ENCODE results near the gene NR6A1.

The NR6A1 gene

DNA sequence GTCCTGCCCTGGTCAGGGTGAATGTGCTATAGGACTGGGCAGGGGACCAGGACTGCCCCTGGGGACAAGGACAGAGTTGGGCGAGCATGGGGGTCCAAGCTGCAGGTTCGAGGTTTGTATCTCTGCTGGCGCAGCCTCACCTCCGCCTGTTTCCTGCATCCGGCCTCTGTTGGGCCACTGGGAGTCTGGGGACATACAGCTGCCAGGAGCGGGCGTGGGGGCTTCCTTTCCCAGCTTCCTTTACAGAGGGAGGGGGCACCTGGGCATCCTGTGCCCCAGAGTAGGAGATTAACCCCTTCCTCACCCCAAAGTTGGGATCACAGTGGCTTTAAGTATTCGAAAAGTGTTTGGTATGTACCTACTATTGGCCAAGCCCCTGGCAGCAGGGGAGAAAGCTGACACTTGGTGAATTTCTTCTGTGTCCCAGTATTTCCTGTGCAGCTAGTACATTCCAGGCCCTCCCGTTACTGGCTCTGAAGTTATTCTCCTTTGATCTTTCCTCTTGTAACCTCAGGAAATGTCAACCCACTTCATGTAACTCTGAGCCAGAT lies 24.8 kb upstream of the NR6A1 start:
- DNase-seq = no peak

DNA sequence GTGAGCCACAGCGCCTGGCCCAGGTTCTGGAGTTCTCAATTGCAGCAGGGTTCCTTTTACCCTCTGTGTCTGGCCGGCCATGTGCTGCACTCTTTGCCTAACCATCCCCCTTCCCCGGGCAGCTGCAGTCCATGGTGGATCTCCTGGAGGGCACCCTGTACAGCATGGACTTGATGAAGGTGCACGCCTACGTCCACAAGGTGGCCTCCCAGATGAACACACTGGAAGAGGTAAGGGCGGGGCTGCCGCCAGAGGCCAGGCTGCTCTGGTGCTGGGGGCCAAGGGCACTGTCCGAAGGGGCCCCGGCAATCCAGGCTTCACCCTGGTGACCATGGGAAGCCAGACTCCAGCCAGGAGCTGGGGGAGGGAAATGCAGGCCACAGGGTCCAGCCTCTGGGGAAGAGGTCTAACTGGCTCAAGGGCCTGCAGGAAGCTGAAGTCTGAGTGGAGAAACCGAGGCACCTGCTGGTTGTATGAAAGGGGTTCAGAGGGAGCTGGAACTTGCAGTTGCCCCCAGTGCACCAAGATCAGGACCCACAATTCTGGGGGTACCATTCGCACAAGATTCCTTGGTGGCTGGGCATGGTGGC lies 23.9 kb upstream of the NR6A1 start:
- DNase-seq = no peak

DNA sequence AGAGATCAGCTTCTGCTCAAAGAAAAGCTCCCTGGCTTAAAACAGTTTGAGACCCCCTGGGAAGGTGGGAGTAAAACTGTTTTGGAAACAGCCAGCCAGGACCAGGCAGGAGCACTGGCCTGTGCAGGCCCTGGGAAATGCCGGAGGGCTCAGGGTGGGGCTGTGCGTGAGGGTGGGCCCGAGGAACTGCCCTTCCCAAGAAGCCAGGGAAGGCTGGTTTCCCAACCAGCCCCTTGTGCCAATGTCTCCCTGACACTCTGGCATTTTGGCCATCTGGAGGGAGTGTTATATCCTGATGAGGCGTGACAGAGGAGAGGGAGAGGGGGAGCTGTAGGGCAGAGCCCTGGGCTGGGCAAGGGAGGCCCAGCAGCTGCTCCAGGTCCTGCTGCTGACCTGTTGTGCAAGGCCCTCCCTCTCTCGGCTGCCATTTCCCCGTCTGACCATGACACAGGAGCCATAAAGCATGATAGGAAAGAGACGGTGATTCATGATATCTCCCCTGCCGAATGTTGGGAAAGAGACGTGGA lies 22.0 kb upstream of the NR6A1 start:
- no peak for DNase-seq

DNA sequence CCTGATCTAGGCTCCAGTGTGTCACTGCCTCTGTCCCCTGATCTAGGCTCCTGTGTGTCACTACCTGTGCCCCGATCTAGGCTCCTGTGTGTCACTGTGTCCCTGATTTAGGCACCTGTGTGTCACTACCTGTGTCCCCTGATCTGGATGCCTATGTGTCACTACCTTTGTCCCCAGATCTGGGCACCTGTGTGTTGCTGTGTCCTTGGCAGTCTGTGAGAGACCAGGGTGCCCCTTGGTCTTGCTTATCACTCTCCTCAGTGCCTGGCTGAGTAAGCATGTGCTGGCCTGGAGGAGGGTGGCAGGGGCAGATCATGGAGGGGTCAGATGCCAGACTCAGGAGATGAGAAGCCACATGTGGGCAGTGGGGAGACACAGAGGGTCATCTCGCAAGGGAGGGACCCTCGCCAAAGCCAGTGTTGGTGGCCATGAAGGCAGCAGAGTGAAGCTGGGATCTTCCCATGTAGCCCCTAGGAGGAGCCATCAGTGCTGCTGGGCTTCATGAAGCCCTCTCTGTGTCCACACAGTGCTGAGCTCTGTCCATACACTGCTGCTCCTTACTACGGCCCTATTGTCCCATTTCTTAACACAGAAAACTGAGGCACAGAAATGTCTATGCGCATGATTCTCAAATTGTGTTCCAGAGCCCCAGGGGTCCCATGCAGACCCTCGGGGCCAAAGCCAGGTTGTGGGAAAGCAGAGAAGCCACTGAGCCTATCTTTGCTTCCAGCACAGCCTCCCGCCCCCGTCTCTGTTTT lies 21.3 kb upstream of the NR6A1 start:
- no peak for DNase-seq

DNA sequence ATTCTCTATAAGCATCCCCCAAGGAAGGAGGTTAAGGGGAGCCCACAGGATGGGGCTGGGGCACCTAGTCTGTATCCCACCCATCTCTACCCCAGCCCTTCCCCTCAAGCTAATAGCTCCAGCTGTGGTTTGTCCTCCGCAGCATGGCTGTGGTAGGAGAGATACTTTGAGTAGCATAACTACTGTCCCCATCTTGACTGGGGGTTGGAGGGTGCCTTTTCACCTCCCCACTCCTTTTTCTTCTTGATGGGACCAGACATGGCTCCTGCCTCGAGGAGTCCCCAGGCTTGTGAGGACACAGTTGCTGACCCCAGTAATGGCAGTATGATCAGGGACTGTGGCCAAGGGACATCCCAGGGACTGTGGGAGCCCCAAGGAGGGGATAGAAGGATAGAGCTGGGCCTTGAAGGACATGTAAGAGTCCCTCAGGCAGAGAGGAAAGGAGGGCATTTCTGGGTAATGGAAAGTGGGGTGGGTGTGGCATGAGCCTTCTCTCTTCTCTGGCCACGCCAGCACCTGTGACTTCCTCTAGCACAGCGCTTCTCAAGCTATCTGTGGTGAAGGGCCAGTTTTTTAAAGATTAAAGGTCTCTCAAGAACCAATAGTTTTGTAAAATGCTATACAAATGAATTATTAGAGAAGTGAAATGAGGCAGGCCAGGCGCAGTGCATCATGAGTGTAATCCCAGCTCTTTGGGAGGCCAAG lies 19.8 kb upstream of the NR6A1 start:
- DNase-seq = no peak

DNA sequence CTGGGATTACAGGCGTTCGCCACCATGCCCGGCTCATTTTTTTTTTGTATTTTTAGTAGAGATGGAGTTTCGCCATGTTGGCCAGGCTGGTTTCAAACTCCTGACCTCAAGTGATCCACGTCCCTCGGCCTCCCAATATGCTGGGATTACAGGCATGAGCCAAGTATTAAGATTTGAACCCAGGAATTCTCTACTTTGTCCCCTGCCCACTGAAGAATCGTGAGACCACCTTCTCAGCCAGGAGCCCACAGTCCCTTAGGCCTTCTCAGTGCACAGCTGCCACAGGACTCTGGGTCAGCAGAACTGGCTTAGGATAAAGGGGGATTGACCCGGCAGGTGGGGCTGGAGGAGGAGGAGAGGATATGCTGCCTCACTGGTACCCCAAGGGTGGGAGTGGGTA lies 19.2 kb upstream of the NR6A1 start:
- DNase-seq = no peak

DNA sequence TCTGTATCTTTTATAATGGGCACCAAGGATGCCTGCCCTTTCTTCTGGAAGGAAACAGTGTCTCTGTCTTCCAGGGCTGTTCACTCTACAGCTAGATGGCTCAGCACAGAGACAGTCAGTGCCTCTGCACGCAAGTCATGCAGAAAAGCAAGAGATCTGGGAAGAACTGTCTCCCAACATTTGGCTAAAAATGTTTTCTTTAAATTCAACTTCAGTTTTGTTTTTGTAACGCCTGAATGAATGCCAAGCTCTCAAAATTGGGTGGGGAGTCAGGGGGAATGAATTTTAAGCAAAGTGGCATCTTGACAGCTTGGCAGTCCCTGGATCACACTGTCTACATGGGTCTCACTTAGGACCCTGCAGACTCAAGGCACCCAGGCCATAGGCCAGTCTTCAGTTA lies 18.4 kb upstream of the NR6A1 start:
- no peak for DNase-seq

DNA sequence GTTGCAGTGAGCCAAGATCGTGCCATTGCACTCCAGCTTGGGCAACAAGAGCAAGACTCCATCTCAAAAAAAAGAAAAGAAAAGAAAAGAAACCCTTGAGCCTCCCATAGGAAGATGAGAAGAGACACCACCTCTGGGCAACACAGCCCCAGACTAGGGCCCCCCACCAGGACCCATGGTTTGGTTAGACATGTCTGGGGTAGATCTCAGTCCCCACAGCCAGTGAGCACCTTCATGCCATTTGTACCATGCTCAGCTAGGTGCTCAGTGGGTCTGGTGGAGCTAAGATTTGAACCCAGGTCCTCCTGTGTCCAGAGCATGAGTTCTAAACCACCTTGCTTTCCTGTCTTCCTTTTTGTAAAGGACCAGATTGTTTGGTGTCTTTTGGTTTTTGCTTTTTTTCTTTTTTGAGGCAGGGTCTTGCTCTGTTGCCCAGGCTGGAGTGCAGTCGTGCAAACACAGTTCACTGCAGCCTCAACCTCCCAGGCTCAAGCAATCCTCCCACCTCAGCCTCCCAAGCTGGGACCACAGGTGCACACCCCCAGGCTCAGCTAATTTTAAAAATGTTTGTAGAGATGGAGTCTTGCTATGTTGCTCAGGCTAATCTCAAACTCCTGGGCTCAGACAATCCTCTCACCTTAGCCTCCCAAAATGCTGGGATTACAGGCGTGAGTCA lies 17.6 kb upstream of the NR6A1 start:
- DNase-seq = no peak

DNA sequence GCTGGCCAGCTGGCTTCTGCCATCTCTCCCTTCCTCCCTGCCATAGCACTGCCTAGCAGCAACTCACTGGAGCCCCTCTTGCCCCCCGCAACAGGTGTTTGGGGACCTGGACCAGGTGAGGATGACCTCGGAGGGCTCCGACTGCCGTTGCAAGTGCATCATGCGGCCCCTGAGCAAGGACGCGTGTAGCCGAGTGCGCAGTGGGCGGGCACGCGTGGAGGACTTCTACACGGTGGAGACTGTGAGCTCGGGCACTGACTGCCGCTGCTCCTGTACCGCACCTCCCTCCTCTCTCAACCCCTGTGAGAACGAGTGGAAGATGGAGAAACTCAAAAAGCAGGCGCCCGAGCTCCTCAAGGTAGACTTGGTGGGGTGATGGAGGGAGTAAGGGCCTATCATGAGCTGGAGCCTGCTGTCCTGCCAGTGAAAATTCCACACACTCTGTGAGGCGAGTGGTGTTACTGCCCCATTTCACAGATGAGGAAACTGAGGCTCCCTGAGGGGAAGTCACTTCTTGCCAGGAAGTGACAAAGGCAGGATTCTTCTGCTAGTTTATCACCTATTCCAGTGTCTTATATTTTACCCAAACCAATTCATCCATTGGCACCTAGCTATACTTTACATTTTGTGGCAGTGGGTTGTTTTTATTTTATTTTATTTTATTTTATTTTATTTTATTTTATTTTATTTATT lies 15.9 kb upstream of the NR6A1 start:
- DNase-seq = no peak

DNA sequence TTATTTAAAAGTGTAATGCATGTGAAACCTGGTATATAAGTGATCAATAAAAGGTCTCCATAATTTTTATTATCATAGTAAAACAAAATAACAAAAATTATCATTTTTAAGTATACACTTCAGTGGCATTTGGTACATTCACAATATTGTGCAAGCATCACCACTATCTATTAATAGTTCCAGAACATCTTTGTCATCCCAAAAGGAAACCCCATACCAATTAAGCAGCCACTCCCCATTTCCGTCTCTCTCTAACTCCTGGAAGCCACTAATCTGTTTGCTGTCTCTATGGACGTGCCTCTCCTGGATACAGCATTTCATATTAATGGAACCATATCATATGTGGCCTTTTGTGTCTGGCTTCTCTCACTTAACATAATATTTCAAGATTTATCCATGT lies 13.4 kb upstream of the NR6A1 start:
- DNase-seq = no peak

DNA sequence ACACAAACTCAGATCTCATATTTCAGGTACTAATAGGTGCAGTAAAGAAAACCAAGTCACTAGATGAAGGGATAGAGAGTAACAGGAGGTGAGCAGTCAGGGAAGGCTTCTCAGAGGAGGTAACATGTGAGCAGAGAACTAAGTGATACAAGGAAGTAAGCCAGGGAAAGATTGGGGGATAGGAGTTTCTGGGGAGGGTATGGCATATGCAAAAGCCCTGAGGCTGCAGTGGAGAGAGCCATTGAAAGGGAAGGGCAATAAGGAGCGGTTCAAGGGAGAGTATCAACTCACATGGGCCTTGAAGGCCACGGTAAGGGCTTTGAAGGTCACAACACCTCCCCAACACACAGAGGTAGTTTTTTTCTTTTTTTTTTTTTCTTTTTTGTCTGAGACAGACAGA lies 12.7 kb upstream of the NR6A1 start:
- no peak for DNase-seq

DNA sequence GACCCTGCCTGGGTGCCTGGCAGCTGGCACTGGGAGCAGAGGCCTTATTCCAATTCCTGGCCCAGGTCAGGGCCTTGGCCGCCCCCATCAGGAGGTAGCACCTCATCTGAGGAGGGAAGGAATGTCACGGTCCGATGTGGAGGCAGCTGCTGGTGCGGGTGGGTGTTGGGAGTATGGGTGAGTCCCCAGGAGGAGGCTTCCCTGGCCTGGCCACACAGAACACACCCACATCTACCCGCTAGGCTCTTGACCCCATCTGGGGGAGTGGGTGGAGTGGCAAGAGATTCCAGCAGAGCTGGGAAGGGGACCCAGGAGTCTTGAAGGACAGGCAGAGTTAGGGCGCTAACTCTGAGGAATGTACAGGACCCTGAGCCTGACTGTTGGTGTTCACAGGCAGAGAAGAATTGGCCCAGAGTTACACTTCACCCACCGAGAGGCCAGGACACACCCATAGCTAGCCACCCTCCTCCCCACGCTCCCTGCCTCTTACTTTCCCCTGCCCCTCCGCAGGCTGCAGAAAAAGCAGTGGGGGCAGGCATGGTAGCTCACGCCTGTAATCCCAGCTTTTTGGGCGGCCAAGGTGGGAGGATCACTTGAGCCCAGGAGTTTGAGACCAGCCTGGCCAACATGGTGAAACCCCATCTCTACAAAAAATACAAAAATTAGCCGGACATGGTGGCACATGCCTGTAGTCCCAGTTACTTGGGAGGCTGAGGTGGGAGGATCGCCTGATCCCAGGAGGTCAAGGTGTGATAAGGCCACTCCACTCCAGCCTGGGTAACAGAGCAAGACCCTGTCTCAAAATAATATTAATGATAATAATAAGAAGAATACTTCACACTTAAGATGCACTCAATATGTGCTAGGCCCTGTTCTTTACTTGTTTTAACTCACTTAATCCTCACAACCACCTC lies 11.8 kb upstream of the NR6A1 start:
- no peak for DNase-seq

DNA sequence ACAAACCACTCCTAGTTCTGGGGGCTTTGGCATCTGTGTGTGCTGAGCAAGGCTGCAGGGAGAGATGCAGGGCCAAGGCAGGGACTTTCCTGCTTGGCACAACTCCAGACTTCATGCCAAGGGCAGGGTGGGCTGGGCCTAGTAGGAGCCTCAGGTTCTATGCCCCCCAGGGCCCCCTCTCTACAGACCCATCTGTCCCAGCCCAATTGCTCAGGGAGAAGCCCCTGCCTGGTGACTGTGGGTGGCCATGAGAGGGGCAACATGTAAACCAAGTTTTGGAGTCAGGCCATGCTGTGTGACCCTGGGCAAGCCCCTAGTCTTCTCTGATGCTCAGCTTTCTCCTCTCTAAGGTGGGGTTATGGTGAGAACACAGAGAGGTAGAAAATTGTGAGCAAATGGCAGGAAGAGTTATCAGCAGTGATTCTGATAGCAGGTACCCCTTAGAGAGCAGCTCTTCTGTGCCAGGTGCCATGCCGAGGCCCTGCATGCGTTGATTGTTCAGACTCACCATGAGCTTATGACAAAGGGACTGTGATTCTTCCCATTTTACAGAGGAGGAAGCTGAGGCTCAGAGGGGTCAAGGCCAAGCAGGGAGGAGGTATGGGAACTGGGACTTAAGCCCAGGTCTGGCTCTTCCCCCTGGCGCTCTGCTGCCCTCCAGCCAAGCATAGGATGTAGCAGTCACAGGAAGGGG lies 11.0 kb upstream of the NR6A1 start:
- DNase-seq = no peak

DNA sequence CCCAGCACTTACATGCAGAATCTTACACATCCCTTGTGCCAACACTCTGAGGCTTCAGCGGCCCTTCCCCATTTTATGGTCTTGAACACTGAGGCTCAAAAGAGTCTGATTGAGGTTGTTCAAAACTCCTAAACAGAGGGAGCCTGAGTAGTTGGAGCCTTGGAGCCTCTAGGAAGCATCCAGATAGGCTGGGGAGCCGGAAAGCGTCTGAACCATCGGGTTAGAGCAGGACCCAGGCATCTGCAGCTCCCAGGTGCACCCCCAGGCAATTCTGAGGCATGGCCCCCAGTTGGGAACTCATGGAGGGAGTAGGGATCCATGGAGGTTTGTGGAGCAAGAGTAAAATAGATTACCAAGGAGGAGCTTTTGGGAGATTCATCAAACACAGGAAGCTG lies 9.6 kb upstream of the NR6A1 start:
- no peak for DNase-seq

DNA sequence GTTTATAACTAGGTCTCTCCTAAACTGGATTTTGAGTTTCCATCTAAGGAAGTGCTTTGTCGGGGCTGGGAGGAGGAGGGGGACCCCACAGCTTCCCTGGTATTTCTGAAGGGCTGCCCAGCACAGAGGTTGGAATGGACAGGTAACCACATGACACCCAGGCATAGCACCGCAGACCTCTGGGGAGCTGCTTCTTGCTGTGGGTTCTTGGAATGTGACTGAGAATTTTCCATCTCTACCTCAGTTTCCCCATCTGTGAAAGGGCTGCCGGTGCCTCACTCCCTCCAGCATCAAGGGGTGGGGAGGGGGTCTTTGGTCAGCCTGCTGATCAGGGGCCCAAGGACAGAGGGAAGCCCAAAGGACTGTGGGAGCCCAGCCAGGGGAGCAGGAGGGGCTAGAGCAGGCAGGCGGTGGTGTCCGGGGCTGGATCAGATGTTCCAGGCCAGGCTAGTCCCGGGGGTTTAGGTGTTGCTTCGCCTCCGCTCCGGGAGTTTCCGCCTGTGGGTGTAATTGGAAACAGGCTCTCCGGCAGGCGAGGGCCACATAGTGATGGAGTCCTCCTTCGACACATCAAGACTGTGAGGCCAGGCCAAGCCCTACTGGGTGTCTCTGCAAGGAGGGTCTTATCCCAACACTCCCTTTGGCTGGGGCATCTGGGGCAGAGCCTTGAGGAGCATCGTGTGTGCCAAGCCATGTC lies 9.1 kb upstream of the NR6A1 start:
- no peak for DNase-seq

DNA sequence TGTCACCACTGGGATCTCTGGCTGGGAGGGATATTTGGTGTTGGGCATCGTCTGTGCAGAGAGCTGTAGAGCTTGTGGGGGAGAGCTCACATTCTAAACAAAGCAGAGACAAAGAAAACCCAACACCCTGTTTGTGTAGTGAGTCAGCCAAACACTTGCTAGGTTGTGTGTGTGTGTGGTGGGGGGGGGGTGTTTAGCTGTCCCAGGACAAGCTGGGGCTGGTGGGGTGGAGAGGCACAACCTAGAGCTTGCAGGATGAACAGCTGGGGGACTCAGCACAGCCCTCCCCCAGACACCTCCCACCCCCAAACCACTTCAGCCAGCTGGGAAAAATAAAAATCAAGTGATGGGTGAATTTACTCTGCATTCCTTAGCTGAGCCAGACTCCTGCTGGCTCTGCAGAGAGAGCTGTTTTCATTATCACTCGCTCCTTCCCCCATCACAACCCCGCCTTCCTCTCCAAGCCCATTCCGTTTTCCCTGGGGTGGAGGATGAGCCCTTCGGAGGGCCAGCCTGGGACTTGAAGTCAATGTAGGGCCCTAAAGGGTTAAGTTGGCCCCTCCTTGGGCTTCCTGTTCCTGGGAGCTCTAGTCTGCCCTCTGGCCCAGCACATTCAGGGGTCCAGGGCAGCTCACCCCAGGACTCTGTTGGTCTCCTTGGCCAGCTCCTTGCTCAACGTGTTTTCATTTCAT lies 8.4 kb upstream of the NR6A1 start:
- DNase-seq = no peak

DNA sequence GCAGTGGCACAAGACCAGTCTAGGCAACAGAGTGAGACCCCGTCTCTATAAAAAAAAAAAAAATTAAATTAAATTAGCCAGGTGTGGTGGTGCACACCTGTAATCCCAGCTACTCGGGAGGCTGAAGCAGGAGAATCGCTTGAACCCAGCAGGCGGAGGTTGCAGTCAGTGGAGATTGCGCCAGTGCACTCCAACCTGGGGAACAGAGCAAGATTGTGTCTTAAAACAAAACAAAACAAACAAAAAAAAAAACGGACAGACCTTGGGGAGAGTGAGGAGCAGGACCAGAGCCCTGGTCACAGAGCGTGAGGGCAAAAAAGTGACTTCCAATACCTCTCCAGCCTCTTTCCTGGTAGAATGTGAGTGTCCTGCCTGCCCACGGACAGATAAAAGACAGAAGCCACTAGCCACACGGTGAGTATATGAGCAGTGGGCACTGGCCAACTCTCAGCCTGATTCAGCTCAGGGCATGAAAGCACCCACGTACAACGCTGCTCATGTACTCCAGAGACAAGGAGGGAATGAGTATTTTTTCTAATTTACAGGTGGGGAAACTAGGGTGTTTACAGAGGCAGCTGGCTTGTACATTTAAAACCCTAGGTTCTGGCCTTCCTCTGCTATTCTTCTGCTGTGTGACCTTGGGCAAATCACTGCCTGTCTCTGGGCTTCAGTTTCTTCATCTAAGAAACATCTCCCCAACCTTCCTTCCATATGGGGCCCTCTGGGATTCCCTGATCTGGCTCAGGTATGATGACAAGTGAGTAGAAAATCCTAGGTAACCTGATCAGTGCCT lies 7.7 kb upstream of the NR6A1 start:
- DNase-seq = no peak

DNA sequence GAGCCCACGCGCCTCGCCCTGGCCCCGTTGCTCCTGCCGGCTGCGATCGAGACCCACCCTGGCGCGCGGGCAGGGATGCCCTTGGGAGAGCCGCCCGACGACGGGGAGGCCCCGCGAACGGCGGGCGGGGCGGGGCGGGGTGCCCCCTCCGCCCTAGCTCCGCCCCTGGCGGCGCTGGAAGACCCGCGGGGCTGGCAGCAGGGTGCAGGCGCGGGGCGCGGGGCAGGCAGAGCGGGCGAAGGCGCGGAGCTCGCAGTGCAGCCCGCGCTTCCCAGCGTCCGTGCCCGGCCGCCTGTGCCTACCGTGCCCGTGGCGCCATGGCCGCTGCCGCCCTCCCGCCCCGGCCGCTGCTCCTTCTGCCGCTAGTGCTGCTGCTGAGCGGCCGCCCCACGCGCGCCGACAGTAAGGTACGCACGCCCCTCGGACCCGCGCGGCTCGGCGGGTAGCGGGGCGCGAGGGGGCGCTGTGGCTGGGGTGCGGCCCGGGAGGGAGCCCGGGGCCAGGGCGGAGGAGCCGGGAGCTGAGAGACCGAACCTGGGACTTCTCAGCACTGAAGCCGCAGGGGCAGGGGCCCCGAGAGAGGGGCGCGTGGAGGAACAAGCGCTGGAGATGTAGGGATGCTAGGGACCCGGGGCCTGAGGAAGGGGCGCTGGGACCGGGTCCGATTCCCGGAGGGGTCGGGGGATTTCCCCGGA lies 6.0 kb upstream of the NR6A1 start, which contains the start of gene OLFML2A:
TSS of gene OLFML2A (plus strand) at position 180 of the 695 bp plus-strand sequence. CDS start at position 318, 138 bp downstream.
- peak; percentile 55 for DNase-seq
